ENCODE data around the gene PGLYRP3. TPM values are rescaled to one million over a fixed set of nuclear protein-coding genes. Genes with fewer than 3 reads are reported as not detected.
A peak's percentile ranks its signal among the peaks of the same experiment; 100 is the strongest.

Gene PGLYRP3
- total RNA-seq, 1 donor from 2014 or later, result 0.87 TPM

DNA sequence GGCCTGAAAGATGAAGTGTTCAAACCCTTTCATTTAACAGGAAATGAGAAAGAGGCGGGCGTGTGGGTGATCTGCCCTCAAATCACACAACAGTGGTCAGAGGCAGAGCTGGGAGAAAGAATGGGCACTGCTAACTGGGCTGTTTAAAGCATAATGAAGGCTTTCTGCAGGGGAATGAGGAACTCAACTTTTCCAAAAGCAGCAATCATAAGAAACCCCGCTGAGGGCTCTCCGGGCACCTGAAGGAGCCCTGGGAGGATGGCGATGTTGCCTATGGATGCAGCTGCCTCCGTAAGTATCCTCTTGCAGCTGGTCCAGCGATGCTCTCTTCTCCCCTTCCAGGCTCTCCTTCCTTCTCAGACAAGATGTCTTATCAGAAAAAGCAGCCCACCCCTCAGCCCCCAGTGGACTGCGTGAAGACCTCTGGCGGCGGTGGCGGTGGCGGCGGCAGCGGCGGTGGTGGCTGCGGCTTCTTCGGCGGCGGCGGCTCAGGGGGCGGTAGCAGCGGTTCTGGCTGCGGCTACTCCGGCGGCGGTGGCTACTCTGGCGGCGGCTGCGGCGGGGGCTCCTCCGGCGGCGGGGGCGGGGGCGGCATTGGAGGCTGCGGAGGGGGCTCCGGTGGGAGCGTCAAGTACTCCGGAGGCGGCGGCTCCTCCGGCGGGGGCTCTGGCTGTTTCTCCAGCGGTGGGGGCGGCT lies 52.0 kb downstream of the PGLYRP3 start:
- peak overlapping the region; percentile 80 for H3K4me3 Mint-ChIP-seq

DNA sequence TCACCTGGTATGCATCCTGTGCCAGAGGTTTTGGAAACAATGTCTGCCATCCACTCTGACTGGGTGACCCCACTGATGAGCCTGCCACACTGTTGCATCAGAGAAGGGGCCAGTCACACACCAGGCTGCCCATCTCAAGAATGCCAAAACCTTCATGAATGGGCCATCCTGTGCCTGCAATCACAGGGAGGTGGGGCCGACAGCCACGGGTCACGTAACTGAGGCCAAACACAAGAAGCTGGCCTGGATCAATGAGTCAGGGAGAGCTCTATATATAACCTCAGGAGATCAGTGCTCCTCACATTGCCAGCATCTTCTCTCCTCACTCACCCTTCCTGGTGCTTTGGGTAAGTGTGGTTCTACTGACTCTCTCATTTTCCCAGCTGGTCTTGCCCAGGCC lies 53.4 kb downstream of the PGLYRP3 start, which contains the start of gene LORICRIN:
LORICRIN (plus strand) TSS at position 301 of the 400 bp plus-strand sequence. CDS start 1,263 bp downstream, outside the sequence.
- no peak for DNase-seq (ENCODE audit: extremely low spot score, unreplicated experiment)
- Mint-ChIP-seq H3K4me1 (ENCODE audit: unreplicated experiment) (peaks cover 5% of the 10 kb centered on the region), H3K4me3 (peak within 1 kb of the TSS; percentile 80), H3K27me3 (peaks cover 74% of the 10 kb centered on the region), H3K27ac (no peak within 1 kb of the TSS), H3K36me3 (no peaks in the 10 kb centered on the region), H3K9me3 (no peaks in the 10 kb centered on the region)
- TF ChIP-seq, protein P1, sequence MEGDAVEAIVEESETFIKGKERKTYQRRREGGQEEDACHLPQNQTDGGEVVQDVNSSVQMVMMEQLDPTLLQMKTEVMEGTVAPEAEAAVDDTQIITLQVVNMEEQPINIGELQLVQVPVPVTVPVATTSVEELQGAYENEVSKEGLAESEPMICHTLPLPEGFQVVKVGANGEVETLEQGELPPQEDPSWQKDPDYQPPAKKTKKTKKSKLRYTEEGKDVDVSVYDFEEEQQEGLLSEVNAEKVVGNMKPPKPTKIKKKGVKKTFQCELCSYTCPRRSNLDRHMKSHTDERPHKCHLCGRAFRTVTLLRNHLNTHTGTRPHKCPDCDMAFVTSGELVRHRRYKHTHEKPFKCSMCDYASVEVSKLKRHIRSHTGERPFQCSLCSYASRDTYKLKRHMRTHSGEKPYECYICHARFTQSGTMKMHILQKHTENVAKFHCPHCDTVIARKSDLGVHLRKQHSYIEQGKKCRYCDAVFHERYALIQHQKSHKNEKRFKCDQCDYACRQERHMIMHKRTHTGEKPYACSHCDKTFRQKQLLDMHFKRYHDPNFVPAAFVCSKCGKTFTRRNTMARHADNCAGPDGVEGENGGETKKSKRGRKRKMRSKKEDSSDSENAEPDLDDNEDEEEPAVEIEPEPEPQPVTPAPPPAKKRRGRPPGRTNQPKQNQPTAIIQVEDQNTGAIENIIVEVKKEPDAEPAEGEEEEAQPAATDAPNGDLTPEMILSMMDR (conservative IDR thresholded peaks at IDR 0.05), result no peak

More for the DNA sequence above, 52.0 kb downstream of the PGLYRP3 start:
- DNase-seq (ENCODE audit: extremely low spot score, unreplicated experiment), result no peak
- H3K27ac Mint-ChIP-seq, result no peak overlapping the region
- H3K4me1 Mint-ChIP-seq (ENCODE audit: unreplicated experiment), result peaks cover 5% of the 10 kb centered on the region
- H3K9me3 Mint-ChIP-seq, result no peaks in the 10 kb centered on the region
- H3K36me3 Mint-ChIP-seq, result no peaks in the 10 kb centered on the region
- peaks cover 79% of the 10 kb centered on the region for H3K27me3 Mint-ChIP-seq
- TF ChIP-seq, protein P1 (conservative IDR thresholded peaks at IDR 0.05), result no peak

DNA sequence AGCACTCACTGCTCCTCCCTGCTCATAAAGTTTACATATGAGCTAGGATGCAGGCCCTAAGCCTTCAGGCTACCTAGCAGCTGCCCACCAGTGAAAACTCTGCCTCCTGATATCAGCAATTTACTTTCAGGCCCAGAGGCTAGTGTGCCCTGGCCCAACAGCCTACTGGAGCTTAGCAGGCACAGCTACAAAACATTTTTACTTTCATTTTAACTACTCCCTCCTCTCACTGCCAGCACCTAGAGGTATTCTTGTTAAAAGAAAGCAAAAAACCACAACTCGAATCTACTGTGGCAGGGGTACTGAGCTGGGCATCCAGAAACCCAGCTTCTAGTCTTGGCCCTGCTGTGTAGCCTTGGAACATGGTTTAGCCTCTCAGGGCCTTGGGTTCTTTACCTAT lies 59.1 kb downstream of the PGLYRP3 start:
- Mint-ChIP-seq H3K27ac (no peak overlapping the region), H3K4me1 (ENCODE audit: unreplicated experiment) (no peaks in the 10 kb centered on the region), H3K9me3 (no peaks in the 10 kb centered on the region), H3K4me3 (no peak overlapping the region), H3K27me3 (peaks cover 69% of the 10 kb centered on the region), H3K36me3 (no peaks in the 10 kb centered on the region)
- no peak for DNase-seq (ENCODE audit: extremely low spot score, unreplicated experiment)
- TF ChIP-seq, protein P1 (conservative IDR thresholded peaks at IDR 0.05), result no peak

DNA sequence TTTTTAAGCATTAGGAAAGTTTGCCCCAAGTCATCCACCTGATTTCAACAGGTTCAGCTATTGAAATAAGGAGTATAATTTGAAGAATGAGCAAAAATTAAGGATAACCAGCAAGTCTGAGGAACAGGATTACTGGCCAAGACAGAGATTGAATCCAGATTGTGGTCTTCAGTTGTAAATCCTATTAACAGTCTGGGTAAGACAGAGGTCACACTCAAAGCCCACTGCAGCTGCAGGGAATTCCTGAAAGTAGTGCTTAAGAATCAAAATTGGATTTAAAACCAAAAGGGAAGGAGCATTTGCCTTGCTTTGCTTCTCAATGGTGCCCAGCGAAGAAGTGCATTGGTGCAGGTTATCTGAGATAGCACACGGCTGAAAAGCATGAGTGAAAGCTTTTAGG lies 59.7 kb downstream of the PGLYRP3 start:
- Mint-ChIP-seq H3K4me3 (no peak overlapping the region), H3K27ac (no peak overlapping the region), H3K27me3 (peaks cover 67% of the 10 kb centered on the region), H3K4me1 (ENCODE audit: unreplicated experiment) (no peaks in the 10 kb centered on the region), H3K36me3 (no peaks in the 10 kb centered on the region), H3K9me3 (no peaks in the 10 kb centered on the region)
- no peak for DNase-seq (ENCODE audit: extremely low spot score, unreplicated experiment)
- TF ChIP-seq, protein P1 (conservative IDR thresholded peaks at IDR 0.05), result no peak

DNA sequence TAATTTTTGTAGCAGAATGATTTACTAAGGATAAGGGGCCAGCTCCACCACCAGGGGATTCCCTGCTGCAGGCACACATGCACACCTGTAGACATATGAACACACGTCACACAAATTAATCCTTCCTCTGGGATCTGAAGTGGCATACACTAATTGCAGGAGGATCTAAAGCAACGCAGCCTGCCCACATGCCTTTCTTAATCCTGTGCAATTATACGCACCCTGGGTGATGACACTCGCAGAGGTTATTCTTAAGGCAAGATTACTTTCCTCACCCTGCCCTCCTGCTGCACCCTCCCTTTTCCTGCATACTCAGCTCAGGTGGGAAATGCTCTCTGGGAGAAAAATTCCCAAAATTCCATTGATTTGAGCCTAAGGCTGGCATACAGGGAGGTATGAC lies 60.8 kb downstream of the PGLYRP3 start:
- no peak overlapping the region for H3K4me3 Mint-ChIP-seq
- no peak overlapping the region for H3K27ac Mint-ChIP-seq
- no peak for DNase-seq (ENCODE audit: extremely low spot score, unreplicated experiment)
- H3K36me3 Mint-ChIP-seq, result no peaks in the 10 kb centered on the region
- H3K4me1 Mint-ChIP-seq (ENCODE audit: unreplicated experiment), result no peaks in the 10 kb centered on the region
- TF ChIP-seq, protein P1 (conservative IDR thresholded peaks at IDR 0.05), result no peak
- H3K27me3 Mint-ChIP-seq, result peaks cover 67% of the 10 kb centered on the region
- no peaks in the 10 kb centered on the region for H3K9me3 Mint-ChIP-seq

All from type B pancreatic cell (in vitro differentiated cells).